A549 (cell line): ENCODE data around the gene ELAVL1. TPM values are rescaled to one million over a fixed set of nuclear protein-coding genes. Genes with fewer than 3 reads are reported as not detected.

Experiments
- ATAC-seq, 2 experiments: fragments of 200-7000 bp in 1 of 2; fragments of >200 bp in 1 of 2; cut with Nextera tagmentation in 1 of 2; cut with Tn5 transposase in 1 of 2; 3 replicates each; pipeline versions ENCODE4 v1.8.0 to v1.9.1; 2018 to 2020; ENCODE audit warnings: mild to moderate bottlenecking in 1 of 2, moderate library complexity in 1 of 2
- CTCF ChIA-PET: fragments of 300-600 bp; sonication (Branson Sonifier 250); formaldehyde crosslinking; extraction: SDS; loops from one replicate; lab custom pipeline; 2021; ENCODE audit warnings: antibody characterized with exemption, inconsistent platforms; lab: Yijun Ruan, JAX
- POLR2A ChIA-PET: fragments of 350-600 bp; formaldehyde crosslinking; extraction: SDS; loops from one replicate; lab custom pipeline; 2021; ENCODE audit warnings: antibody characterized with exemption, inconsistent platforms; lab: Yijun Ruan, JAX
- DNase-seq, 2 experiments: peaks; one replicate each; pipeline versions ENCODE4 v3.0.0 to v3.0.0-alpha.2; 2011 to 2016; ENCODE audit warnings: low read depth in 1 of 2, low spot score in 1 of 2
- FAIRE-seq: peaks from 2 replicates; lab custom pipeline; 2011; peaks lifted over from hg19 to GRCh38; lab: Jason Lieb, UNC
- H3K27ac ChIP-seq, 2 experiments: fragments of >200 bp; sonication (Bioruptor Twin); formaldehyde crosslinking; 3 replicates each; pipeline ENCODE4 v1.5.1; 2016 to 2017
- H3K4me1 ChIP-seq: fragments of >200 bp; sonication (Bioruptor Twin); formaldehyde crosslinking; 3 replicates; pipeline ENCODE4 v1.6.1; 2016
- H3K4me2 ChIP-seq: fragments of >200 bp; sonication (Bioruptor Twin); formaldehyde crosslinking; 3 replicates; pipeline ENCODE4 v1.6.1; 2016
- H3K4me3 ChIP-seq: fragments of >200 bp; sonication (Bioruptor Twin); formaldehyde crosslinking; 3 replicates; pipeline ENCODE4 v1.5.1; 2016
- H3K9me3 ChIP-seq: fragments of >200 bp; sonication (Bioruptor Twin); formaldehyde crosslinking; 3 replicates; pipeline ENCODE4 v1.6.1; 2016
- CEBPB ChIP-seq, 2 experiments: fragments of >200 bp in 1 of 2; sonication (Bioruptor Twin) in 1 of 2; formaldehyde crosslinking in 1 of 2; IDR thresholded peaks; 2 replicates each; pipeline ENCODE4 v1.6.1; 2012 to 2016
- CHD2 ChIP-seq: fragments of 150-350 bp; IDR thresholded peaks from 2 replicates; pipeline ENCODE4 v1.6.1; 2014; ENCODE audit warnings: low read length; ENCODE audit not compliant: partially characterized antibody
- EHF ChIP-seq: fragments of 250-450 bp; sonication (Bioruptor Pico); IDR thresholded peaks from 2 replicates; pipeline ENCODE4 v1.5.0; 2020; ENCODE audit warnings: mild to moderate bottlenecking
- FOXS1 ChIP-seq: fragments of 250-450 bp; sonication (Bioruptor Pico); IDR thresholded peaks from 2 replicates; pipeline ENCODE4 v1.5.0; 2020; ENCODE audit warnings: mild to moderate bottlenecking, moderate library complexity
- GATA3 ChIP-seq: IDR thresholded peaks from 2 replicates; pipeline ENCODE4 v1.6.1; 2012; ENCODE audit warnings: borderline replicate concordance
- HEYL ChIP-seq: fragments of 250-450 bp; sonication (Bioruptor Pico); IDR thresholded peaks from 2 replicates; pipeline ENCODE4 v1.8.0; 2021; ENCODE audit warnings: mild to moderate bottlenecking, moderate library complexity
- MAZ ChIP-seq: fragments of 150-350 bp; IDR thresholded peaks from 2 replicates; pipeline ENCODE4 v1.6.1; 2014; ENCODE audit warnings: antibody characterized with exemption, low read depth, low read length, borderline replicate concordance
- NR3C1 ChIP-seq: fragments of >200 bp; sonication (Bioruptor Twin); formaldehyde crosslinking; IDR thresholded peaks from 3 replicates; pipeline ENCODE4 v1.6.1; 2017
- RAD21 ChIP-seq, 2 experiments: fragments of >200 bp in 1 of 2; sonication (Bioruptor Twin) in 1 of 2; formaldehyde crosslinking in 1 of 2; IDR thresholded peaks in 1 of 2; conservative IDR thresholded peaks in 1 of 2; 2 replicates in 1 of 2; 3 replicates in 1 of 2; pipeline ENCODE4 v1.6.1; 2012 to 2018; ENCODE audit warnings: inconsistent platforms in 1 of 2
- SMC3 ChIP-seq: fragments of >200 bp; sonication (Bioruptor Twin); formaldehyde crosslinking; IDR thresholded peaks from 3 replicates; pipeline ENCODE4 v1.6.1; 2018; ENCODE audit warnings: inconsistent platforms
- TFCP2L1 ChIP-seq: fragments of 250-450 bp; sonication (Bioruptor Pico); IDR thresholded peaks from 2 replicates; pipeline ENCODE4 v1.5.0; 2021; ENCODE audit warnings: mild to moderate bottlenecking
- ZC3H11A ChIP-seq: fragments of 450-650 bp; IDR thresholded peaks from 2 replicates; pipeline ENCODE4 v1.6.1; 2014; ENCODE audit warnings: antibody characterized with exemption, mild to moderate bottlenecking
- ZSCAN20 ChIP-seq: fragments of 250-450 bp; sonication (Bioruptor Pico); IDR thresholded peaks from 2 replicates; pipeline ENCODE4 v1.8.0; 2022; ENCODE audit warnings: mild to moderate bottlenecking, moderate library complexity
- WGBS: methylation state at CpG from one replicate; pipeline ENCODE4 v1.1.6; 2017; ENCODE audit errors: missing lambda C conversion rate; 5-methylcytosine and 5-hydroxymethylcytosine counted together
- polyA plus RNA-seq, 4 experiments: library from polyadenylated mRNA; depleted of rRNA in 3 of 4; stranded (reverse); fragments of >200 nt; fragmentation: RNase III in 1 of 4; extraction: RNeasy Plus Mini Kit Qiagen cat#74134 plus additional on column Dnase treatment in 1 of 4; gene quantifications; 2 replicates in 3 of 4; 3 replicates in 1 of 4; pipeline ENCODE4 v1.2.3, GENCODE V29; 2011 to 2017
- TF ChIP-seq, protein P1 (sequence below): IDR thresholded peaks from 2 replicates; pipeline ENCODE4 v1.6.1; 2012
- TF ChIP-seq, protein P2 (sequence below): fragments of 250-450 bp; sonication (Bioruptor Pico); IDR thresholded peaks from 2 replicates; pipeline ENCODE4 v1.5.0; 2020; ENCODE audit warnings: low read depth, mild to moderate bottlenecking, moderate library complexity
- TF ChIP-seq, protein P3 (sequence below): fragments of 200-600 bp; sonication (generic); IDR thresholded peaks from 2 replicates; pipeline ENCODE4 v1.6.1; 2016; ENCODE audit warnings: antibody characterized with exemption, mild to moderate bottlenecking, moderate library complexity

The ELAVL1 gene
- polyA plus RNA-seq, 2 of the 4 experiments (the other 2 are of a cell fraction), result 39.3 to 55.6 TPM

DNA sequence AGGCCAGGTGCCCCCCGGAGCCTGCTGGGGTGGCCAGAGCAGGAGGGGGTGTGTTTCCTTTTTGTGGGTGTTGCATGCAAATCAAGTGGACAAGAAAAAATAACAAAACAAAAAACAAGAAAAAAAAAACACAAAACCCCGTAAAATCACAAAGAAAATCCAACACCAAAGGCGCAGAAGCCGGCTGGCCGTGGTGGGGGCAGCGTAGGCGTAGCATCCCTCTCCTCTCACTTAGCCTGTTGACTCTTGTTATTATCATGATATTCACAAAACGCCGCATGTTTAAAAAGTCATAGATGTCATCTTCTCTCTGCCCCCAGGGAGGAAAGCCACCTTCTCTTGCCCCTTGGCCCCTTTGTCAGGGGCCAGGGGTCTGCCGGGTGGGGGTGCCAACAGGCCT, 91.8 kb downstream of the ELAVL1 start:
- 89% methylated on average over 10 of the region's 10 CpGs for WGBS
- FAIRE-seq, result no peak

DNA sequence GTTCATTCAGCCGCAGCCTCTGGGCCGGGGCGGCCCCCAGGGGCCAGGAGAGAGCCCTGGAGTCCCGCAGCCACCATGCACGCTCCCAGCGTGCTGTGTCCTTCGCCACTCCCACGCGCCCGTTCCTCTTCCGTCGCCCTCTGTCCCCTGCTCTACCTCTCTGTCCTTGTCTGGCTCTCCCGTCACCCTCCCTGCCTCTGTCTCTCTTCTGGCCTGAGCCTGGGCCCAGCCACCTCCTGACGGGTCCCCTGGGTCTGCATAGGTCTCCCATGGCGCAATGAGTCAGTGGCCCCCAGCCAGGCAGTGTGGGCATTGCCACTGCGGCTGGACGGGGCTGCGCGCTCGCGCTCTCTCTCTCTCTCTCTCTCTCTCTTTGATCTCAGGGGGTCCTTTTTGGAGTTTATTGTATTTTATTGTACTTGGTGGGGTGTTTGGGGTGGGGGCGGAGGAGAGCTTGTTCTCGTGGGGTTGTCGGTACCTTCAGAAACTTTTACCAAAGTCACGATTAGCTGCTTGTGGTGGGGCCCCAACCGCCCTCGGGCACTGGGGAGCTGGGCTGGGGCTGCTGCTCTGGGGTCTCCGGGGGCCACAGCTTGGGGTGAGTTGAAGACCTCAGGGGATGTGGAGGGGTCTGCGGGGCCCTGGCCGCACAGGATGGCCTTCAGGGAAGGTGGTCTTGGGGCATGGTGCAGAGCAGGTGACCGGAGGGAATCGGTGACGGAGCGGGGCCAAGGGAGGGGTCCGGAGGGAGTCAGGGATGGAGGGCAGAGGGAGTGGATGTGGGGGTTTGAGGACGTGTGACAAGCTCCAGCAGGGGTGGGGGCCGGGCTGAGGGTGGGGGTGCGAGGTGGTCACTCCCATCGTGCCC, 92.5 kb downstream of the ELAVL1 start:
- ChIA-PET POLR2A (interaction anchor here (1.7 kb wide), 1 partner anchor 10 kb away, joined by 5 read pairs; the partner anchor contains the start of gene MAP2K7), CTCF (interaction anchor here (1.8 to 2.1 kb wide), 2 partner anchors 9 to 45 kb away, joined by 6 to 8 read pairs; partner anchors contain the start of gene MAP2K7)
- Histone ChIP-seq H3K4me1 (peaks cover 9% of the 10 kb centered on the region), H3K4me3 (no peak overlapping the region), H3K4me2 (no peak overlapping the region), H3K27ac (no peak overlapping the region), H3K9me3 (no peaks in the 10 kb centered on the region)
- 93% methylated on average over 33 of the region's 39 CpGs for WGBS
- no peak for DNase-seq
- no peak for ATAC-seq
- FAIRE-seq, result no peak
- TF ChIP-seq EHF (no peak), ZSCAN20 (CRISPR knock-in tag) (no peak), FOXS1 (CRISPR knock-in tag) (no peak), TFCP2L1 (CRISPR knock-in tag) (no peak), ZC3H11A (no peak), CHD2 (no peak), CEBPB (IDR thresholded peaks at IDR 0.05) (no peak), GATA3 (no peak), HEYL (CRISPR knock-in tag) (no peak), NR3C1 (no peak), SMC3 (no peak)

More for the DNA sequence above, 91.8 kb downstream of the ELAVL1 start:
- ATAC-seq, result no peak
- H3K4me2 ChIP-seq, result no peak overlapping the region
- ChIA-PET POLR2A (no interaction called here), CTCF (no interaction called here)
- H3K4me1 ChIP-seq, result peaks cover 9% of the 10 kb centered on the region
- no peak overlapping the region for H3K27ac ChIP-seq
- TF ChIP-seq, protein P1, sequence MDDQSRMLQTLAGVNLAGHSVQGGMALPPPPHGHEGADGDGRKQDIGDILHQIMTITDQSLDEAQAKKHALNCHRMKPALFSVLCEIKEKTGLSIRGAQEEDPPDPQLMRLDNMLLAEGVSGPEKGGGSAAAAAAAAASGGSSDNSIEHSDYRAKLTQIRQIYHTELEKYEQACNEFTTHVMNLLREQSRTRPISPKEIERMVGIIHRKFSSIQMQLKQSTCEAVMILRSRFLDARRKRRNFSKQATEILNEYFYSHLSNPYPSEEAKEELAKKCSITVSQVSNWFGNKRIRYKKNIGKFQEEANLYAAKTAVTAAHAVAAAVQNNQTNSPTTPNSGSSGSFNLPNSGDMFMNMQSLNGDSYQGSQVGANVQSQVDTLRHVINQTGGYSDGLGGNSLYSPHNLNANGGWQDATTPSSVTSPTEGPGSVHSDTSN, result no peak
- TF ChIP-seq, protein P2, sequence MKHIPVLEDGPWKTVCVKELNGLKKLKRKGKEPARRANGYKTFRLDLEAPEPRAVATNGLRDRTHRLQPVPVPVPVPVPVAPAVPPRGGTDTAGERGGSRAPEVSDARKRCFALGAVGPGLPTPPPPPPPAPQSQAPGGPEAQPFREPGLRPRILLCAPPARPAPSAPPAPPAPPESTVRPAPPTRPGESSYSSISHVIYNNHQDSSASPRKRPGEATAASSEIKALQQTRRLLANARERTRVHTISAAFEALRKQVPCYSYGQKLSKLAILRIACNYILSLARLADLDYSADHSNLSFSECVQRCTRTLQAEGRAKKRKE, result no peak
- TF ChIP-seq MAZ (no peak), RAD21 (conservative IDR thresholded peaks at IDR 0.05 in 1 of 2, IDR thresholded peaks at IDR 0.05 in 1 of 2) (no peak)
- TF ChIP-seq, protein P3, sequence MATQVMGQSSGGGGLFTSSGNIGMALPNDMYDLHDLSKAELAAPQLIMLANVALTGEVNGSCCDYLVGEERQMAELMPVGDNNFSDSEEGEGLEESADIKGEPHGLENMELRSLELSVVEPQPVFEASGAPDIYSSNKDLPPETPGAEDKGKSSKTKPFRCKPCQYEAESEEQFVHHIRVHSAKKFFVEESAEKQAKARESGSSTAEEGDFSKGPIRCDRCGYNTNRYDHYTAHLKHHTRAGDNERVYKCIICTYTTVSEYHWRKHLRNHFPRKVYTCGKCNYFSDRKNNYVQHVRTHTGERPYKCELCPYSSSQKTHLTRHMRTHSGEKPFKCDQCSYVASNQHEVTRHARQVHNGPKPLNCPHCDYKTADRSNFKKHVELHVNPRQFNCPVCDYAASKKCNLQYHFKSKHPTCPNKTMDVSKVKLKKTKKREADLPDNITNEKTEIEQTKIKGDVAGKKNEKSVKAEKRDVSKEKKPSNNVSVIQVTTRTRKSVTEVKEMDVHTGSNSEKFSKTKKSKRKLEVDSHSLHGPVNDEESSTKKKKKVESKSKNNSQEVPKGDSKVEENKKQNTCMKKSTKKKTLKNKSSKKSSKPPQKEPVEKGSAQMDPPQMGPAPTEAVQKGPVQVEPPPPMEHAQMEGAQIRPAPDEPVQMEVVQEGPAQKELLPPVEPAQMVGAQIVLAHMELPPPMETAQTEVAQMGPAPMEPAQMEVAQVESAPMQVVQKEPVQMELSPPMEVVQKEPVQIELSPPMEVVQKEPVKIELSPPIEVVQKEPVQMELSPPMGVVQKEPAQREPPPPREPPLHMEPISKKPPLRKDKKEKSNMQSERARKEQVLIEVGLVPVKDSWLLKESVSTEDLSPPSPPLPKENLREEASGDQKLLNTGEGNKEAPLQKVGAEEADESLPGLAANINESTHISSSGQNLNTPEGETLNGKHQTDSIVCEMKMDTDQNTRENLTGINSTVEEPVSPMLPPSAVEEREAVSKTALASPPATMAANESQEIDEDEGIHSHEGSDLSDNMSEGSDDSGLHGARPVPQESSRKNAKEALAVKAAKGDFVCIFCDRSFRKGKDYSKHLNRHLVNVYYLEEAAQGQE, result no peak
- H3K9me3 ChIP-seq, result no peaks in the 10 kb centered on the region
- no peak for DNase-seq
- H3K4me3 ChIP-seq, result no peak overlapping the region
